Pancreas (tissue), 10 donors: ENCODE data around the gene ABCA4. TPM values are rescaled to one million over a fixed set of nuclear protein-coding genes. Genes with fewer than 3 reads are reported as not detected.

Experiments used
- ATAC-seq, 4 donors: fragments of 200-7000 bp; cut with Tn5 transposase; one replicate each; pipeline versions ENCODE4 v1.8.0 to v1.9.1; 2020; ENCODE audit warnings: mild to moderate bottlenecking in 4 of 4, moderate library complexity in 4 of 4
- DNase-seq, 6 donors: peaks; one replicate each; pipeline ENCODE4 v3.0.0-alpha.2; 2020
- FAIRE-seq: peaks from 2 replicates; lab custom pipeline; 2012; peaks lifted over from hg19 to GRCh38; lab: Jason Lieb, UNC
- H3K27ac ChIP-seq, 4 donors: fragments of 200-600 bp; sonication (generic); 1 replicate in 3 of 4; 2 replicates in 1 of 4; pipeline versions ENCODE4 v1.5.0 to v1.8.0; 2020
- H3K27me3 ChIP-seq, 4 donors: fragments of 200-600 bp; one replicate each; pipeline ENCODE4 v1.8.0; 2021
- H3K36me3 ChIP-seq, 3 donors: fragments of 200-600 bp; sonication (generic) in 1 of 3; one replicate each; pipeline versions ENCODE4 v1.5.0 to v1.8.0; 2020 to 2021
- H3K4me1 ChIP-seq, 3 donors: fragments of 200-600 bp; one replicate each; pipeline ENCODE4 v1.8.0; 2021
- H3K4me3 ChIP-seq, 4 donors: fragments of 200-600 bp; sonication (generic) in 2 of 4; one replicate each; pipeline versions ENCODE4 v1.5.0 to v1.8.0; 2020 to 2021
- H3K9me3 ChIP-seq, 4 donors: fragments of 200-600 bp; one replicate each; pipeline ENCODE4 v1.8.0; 2021
- CTCF ChIP-seq, 4 donors: fragments of 200-600 bp; sonication (generic) in 3 of 4; IDR thresholded peaks; one replicate each; pipeline versions ENCODE4 v1.5.0 to v1.8.0; 2021; ENCODE audit warnings: antibody characterized with exemption in 4 of 4
- WGBS, 2 donors: extraction: QIAGEN DNeasy Blood & Tissue Kit; methylation state at CpG; one replicate each; pipeline ENCODE4 v1.1.7; 2013; 5-methylcytosine and 5-hydroxymethylcytosine counted together
- intact Hi-C, 3 donors: fragments of 100-400 bp; cut with DNase I; formaldehyde crosslinking; loops; one replicate each; pipeline versions ENCODE4 v1.11.1 to v1.14.2; 2022
- polyA plus RNA-seq, 2 donors: library from polyadenylated mRNA; stranded (reverse); fragments of 200-250 nt; gene quantifications; one replicate each; pipeline ENCODE4 v1.2.3, GENCODE V29; 2013
- total RNA-seq, 6 donors: library from RNA; stranded (reverse); fragmentation: NEBNext Ultra II Directional in 4 of 6; extraction: Animal tissue kit (Norgen Biotek cat#: 25700) in 4 of 6; gene quantifications; one replicate each; pipeline versions ENCODE4 v1.2.1 to v1.2.4, GENCODE V29; 2021 to 2023
- donor health status: healthy with polysubstance abuse.
- donor health status: DM: no; HTN: no; CAD: no; lungs with moderate emphysema.
- donor health status: DM: no; HTN: no; CAD: no.
- donor health status: control.
- donor health status: control.
- donor health status: Bipolar disorder and iron deficiency.
- donor health status: DM: yes; HTN: yes; CAD: no.
- donor health status: DM: no; HTN: no; CAD: no.
- donor health status: DM: no; HTN: no; CAD: no.
- donor health status: DM: yes; HTN: yes; CAD: no.

Gene ABCA4
- total and polyA plus RNA-seq, 8 donors, result 0.03 to 0.16 (median 0.14) TPM; not detected in 2

GRCh38 chr1:93969371-93969770 lies 151.6 kb downstream of the ABCA4 start:
- DNase-seq (no peak), ATAC-seq (no peak), FAIRE-seq (no peak)
- no peak overlapping the region for H3K4me3 ChIP-seq
- no peaks in the 10 kb centered on the region for H3K4me1 ChIP-seq
- intact Hi-C loops, result no loop called here
- no peak overlapping the region for H3K27ac ChIP-seq
- no peaks in the 10 kb centered on the region for H3K36me3 ChIP-seq
- 64 to 77% methylated on average over 2 of the region's 2 CpGs for WGBS, 2 donors
- H3K27me3 ChIP-seq, result no peaks in the 10 kb centered on the region
- no peak for TF ChIP-seq CTCF (IDR thresholded peaks at IDR 0.05)
- no peaks in the 10 kb centered on the region for H3K9me3 ChIP-seq

GRCh38 chr1:93967306-93967705 lies 153.6 kb downstream of the ABCA4 start:
- Histone ChIP-seq H3K27ac (no peak overlapping the region), H3K36me3 (no peaks in the 10 kb centered on the region), H3K4me1 (no peaks in the 10 kb centered on the region), H3K27me3 (no peaks in the 10 kb centered on the region), H3K9me3 (no peaks in the 10 kb centered on the region), H3K4me3 (no peak overlapping the region)
- no peak for TF ChIP-seq CTCF (IDR thresholded peaks at IDR 0.05)
- 95 to 97% methylated on average over 3 of the region's 3 CpGs for WGBS, 2 donors
- FAIRE-seq (no peak), ATAC-seq (peak in 1 of 4 donors; percentile 43), DNase-seq (no peak)
- intact Hi-C loops, result no loop called here

GRCh38 chr1:93965888-93966287 lies 155.1 kb downstream of the ABCA4 start:
- WGBS, 2 donors, result 19 to 28% methylated on average over 2 of the region's 2 CpGs
- no peaks in the 10 kb centered on the region for H3K36me3 ChIP-seq
- peak in 3 of 4 donors; percentile 22 to 54 (median 44) for ATAC-seq
- DNase-seq, result peak in 1 of 6 donors; percentile 16
- TF ChIP-seq CTCF (IDR thresholded peaks at IDR 0.05), result no peak
- H3K9me3 ChIP-seq, result no peaks in the 10 kb centered on the region
- no peak overlapping the region for H3K4me3 ChIP-seq
- H3K27ac ChIP-seq, result no peak overlapping the region
- intact Hi-C loops, result no loop called here
- no peaks in the 10 kb centered on the region for H3K27me3 ChIP-seq
- no peaks in the 10 kb centered on the region for H3K4me1 ChIP-seq
- FAIRE-seq, result no peak

- no peak overlapping the region for H3K27ac ChIP-seq
- ATAC-seq, result no peak
- H3K4me3 ChIP-seq, result no peak overlapping the region
- no peak for DNase-seq
- intact Hi-C loops, result no loop called here
- no peak for TF ChIP-seq CTCF (IDR thresholded peaks at IDR 0.05)
- H3K36me3 ChIP-seq, result no peaks in the 10 kb centered on the region
- H3K4me1 ChIP-seq, result no peaks in the 10 kb centered on the region
- no peaks in the 10 kb centered on the region for H3K9me3 ChIP-seq
- no peak for FAIRE-seq
- no peaks in the 10 kb centered on the region for H3K27me3 ChIP-seq
- WGBS, 2 donors, result 90 to 95% methylated on average over 2 of the region's 2 CpGs
Observed at GRCh38 chr1:93965256-93965655, 155.7 kb downstream of the ABCA4 start.

- 82 to 86% methylated on average over 4 of the region's 4 CpGs for WGBS, 2 donors
- intact Hi-C loops, result no loop called here
- Histone ChIP-seq H3K27ac (no peak overlapping the region), H3K9me3 (no peaks in the 10 kb centered on the region), H3K4me1 (no peaks in the 10 kb centered on the region), H3K4me3 (no peak overlapping the region), H3K36me3 (no peaks in the 10 kb centered on the region), H3K27me3 (no peaks in the 10 kb centered on the region)
- no peak for DNase-seq
- ATAC-seq, result peak in 2 of 4 donors; percentile 16 to 24
- no peak for TF ChIP-seq CTCF (IDR thresholded peaks at IDR 0.05)
- FAIRE-seq, result no peak
Observed at GRCh38 chr1:93964777-93965200, 156.2 kb downstream of the ABCA4 start.
